GM12891 (cell line): ENCODE data around the gene PPFIA1.

Experiments used
- POLR2A ChIP-seq: IDR thresholded peaks from 2 replicates; pipeline ENCODE4 v1.6.1; 2011; ENCODE audit warnings: low read depth, low read length, control low read depth
- POLR2AphosphoS5 ChIP-seq: IDR thresholded peaks from 2 replicates; pipeline ENCODE4 v1.6.1; 2011; ENCODE audit warnings: low read depth, low read length, control low read depth
- SPI1 ChIP-seq: IDR thresholded peaks from 2 replicates; pipeline ENCODE4 v1.6.1; 2011; ENCODE audit warnings: low read depth, low read length, control low read depth
- TAF1 ChIP-seq: IDR thresholded peaks from 2 replicates; pipeline ENCODE4 v1.6.1; 2011; ENCODE audit warnings: low read depth, low read length, control low read depth

DNA sequence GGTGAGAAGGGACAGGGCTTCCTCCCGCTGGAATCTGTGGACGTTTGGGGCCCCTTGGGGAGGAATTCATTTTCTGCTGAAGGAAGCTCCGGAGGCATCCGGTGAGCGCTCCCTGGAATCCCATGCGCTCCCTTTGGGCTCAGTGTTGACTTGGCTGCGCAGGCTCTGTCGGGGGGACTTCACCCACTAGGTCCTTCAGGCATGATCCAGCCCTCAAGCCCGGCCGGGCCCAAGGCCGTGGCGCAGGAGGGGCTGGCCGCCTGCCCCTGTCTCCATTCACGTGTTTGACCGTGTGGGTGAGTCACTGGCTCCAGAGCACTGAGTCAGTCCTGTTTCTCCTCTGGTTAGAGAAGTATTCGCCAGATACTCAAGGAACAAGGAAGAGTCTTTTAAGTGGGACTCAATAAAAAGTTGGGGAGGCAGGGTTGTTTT, 129.2 kb downstream of the PPFIA1 start:
- TF ChIP-seq POLR2AphosphoS5 (no peak), SPI1 (no peak), POLR2A (no peak), TAF1 (no peak)
